ENCODE results near the gene COQ3.
"Not testable (repeated sequence)": the region's sequence is repeated elsewhere in the genome, so short reads cannot be mapped to it uniquely, and the experiment has no call there.

Gene COQ3

DNA sequence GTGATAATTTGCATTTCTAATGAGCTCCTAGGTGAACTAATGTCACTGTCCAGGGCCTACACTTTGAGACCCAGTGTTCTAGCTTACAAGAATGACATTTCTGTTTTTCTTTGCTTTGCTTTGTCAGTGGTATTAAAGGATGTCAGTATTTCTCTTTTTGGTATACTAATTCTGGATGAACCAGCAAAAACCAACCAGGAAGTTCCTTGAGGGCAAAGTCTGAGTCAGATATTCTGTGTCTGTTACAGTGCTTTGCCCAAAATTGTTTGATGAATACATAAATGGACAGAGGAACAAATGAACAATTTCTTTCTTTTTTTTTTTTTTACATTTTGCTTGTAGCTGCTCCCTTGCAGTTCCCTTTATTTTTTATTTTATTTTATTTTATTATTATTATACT, 15.4 kb downstream of the COQ3 start:
- DNase-seq: no peak

DNA sequence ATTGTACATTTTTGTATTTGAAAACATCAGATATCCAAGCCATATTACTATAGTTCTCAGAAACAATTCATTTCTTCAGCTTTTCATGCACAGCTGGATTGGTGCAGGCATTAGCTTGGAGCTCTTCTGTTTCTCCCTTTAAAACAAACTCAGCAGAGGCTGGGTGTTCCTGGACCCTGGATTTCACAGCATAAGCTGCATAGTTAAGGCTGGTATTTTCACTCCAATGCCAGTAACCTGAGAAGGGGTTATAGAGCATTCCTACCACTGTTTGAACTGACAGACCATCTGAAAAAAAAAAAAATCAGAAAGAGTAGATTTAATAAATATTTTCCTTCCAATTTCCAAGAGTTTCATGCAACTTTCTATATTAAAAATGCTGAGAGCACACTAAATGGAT, 24.5 kb downstream of the COQ3 start:
- no peak for DNase-seq

DNA sequence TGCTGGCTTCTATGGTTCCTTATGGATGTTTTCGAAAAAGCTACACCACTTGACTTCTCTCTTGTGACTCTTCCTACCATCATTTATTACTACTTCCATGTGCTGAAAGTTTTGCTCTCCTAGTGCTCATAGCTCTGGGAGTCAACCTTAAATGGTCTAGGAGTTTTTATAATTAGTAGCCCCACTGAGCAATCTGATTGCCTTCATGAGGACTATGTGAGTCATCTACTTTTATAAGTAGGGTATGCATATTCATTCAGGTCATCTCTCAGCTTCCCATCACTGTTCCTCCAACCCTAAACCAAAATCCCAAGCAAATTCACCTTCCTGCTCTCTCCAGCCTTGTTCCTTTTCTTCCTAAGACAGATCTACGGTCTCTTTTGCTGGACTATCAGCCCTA, 27.1 kb downstream of the COQ3 start:
- no peak for DNase-seq

DNA sequence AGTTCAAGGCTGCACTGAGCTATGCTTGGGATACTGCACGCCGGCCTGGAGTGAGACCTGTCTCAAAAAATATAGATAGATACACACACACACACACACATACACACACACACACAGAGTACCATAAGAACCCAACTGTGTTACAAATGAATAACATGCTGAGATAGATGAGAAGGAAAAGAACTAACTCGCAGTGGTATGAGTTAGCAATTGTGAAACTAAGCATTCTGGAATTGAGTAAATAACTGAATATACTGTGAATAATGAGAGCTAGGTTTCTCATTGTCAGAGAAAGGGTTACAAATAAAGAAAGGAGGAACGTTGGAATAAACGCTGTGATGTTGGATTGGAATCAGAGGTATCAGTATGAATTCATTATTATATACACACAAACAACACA, 30.0 kb downstream of the COQ3 start:
- no peak for DNase-seq

DNA sequence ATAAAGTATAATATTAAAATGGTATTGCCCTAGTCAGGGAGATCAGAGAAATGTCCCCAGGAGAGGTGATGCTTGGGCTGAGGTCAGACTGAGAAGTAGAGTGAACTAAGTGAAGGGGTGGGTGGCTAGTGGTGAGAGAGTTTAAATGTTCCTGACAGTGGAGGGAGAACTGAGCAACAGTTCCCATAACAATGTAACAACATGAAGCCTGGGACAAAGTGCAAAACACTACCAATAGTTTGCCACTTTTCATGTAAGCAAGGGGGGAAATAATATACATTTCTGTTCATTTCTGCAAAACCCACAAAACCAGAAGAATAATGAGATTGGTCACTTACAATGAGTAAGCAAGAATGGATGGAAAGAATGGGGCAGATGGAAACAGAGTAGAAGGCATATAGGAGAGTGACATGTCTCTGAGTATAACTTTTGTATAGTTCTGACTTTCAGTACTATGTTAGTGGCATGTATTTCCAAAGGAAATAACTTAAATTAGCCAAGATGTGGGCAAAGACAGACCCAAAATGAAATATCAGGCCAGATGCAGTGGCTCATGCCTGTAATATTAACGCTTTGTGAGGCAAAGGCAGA, 31.2 kb downstream of the COQ3 start:
- no peak for DNase-seq

DNA sequence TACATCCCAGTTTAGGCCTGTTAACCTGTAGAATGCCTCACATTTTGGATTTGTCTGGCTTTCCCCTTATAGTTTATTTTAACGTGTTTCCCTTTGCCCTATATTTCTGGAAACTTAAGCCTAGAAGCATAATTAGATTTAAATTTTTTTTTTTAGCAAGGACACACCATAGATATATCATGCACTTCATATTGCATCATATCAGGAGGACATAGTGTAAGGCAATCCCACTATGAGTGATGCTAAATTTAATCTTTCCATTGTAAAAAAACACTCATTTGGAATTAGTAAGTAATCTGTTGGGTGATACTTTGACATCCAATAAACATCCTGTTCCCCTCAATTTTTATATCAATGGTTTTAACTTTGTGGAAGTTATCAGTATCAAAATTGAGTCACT, 34.2 kb downstream of the COQ3 start:
- no peak for DNase-seq

DNA sequence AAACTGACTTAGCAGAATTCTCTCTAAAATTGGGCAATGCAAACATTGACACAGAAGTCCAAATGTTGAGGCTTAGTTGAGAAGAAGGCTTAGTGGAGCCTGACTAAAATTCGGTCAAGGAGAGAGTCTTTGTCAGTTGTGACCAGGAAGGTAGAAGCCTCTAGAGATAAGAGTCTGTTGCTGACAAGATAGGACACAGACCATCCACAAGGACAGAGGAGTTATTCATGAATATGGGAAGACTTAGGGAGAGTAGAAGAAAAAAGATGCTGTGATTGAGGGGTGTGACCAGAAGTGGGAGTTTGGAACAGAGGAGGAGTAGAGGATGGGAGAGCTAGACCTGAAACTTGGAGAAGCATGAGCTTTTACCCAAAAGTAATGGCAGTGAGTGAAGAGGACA, 37.4 kb downstream of the COQ3 start:
- DNase-seq: no peak

DNA sequence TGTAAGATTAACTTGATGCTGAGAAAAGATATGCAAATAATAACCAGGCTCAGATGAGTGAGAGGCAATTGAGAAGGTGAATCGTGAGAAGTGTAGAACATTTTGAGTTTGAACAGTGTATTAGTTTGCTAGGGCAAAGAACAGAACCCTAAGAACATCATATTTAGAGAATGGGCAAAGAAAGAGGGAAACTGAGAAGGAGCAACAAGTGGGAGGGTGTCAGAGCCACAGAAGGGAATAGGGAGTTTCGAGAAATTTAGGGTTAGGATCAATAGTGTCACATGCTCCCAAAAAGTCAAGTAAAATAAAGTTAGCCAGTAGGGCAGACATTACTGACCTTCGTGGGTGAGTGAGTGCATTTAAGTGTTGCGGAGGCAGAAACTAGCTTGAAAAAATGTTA, 39.0 kb downstream of the COQ3 start:
- no peak for DNase-seq

DNA sequence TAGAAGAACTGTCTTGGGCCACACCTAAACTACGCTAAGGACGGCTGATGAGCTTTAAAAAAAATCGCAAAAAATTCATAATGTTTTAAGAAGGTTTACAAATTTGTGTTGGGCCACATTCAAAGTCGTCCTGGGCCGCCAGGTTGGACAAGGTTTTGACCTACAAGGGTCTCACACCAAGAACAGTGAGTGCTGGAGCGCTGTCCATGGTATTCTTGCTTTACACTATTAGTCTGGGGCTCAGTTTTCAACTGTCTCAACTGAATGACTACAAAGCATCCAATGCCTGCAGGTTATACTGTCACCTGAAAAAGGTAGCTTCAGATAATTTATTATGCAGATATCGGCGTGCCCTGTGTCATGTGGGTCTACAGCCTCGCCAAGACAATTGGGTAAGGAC, 40.9 kb downstream of the COQ3 start:
- DNase-seq: no peak

DNA sequence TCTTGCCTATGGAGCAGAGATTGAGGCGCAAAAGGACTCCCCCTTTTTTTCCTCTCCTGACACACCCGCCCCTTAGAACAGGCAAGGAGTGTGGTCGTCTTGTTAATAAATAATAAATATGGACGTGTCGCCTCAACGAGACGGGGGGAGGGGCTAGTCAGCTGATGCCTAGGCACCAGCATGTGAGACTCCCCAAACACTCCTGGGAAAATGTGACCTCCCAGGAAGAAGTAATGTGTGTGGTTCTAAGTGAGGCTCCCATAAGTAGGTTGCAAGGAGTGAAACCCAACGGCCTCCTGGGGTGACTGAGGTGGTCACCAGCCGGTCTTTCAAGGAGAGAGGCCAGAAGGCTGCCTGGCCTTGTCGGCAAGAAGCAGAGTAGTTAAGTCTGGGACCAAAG, 43.4 kb downstream of the COQ3 start:
- no peak for DNase-seq

DNA sequence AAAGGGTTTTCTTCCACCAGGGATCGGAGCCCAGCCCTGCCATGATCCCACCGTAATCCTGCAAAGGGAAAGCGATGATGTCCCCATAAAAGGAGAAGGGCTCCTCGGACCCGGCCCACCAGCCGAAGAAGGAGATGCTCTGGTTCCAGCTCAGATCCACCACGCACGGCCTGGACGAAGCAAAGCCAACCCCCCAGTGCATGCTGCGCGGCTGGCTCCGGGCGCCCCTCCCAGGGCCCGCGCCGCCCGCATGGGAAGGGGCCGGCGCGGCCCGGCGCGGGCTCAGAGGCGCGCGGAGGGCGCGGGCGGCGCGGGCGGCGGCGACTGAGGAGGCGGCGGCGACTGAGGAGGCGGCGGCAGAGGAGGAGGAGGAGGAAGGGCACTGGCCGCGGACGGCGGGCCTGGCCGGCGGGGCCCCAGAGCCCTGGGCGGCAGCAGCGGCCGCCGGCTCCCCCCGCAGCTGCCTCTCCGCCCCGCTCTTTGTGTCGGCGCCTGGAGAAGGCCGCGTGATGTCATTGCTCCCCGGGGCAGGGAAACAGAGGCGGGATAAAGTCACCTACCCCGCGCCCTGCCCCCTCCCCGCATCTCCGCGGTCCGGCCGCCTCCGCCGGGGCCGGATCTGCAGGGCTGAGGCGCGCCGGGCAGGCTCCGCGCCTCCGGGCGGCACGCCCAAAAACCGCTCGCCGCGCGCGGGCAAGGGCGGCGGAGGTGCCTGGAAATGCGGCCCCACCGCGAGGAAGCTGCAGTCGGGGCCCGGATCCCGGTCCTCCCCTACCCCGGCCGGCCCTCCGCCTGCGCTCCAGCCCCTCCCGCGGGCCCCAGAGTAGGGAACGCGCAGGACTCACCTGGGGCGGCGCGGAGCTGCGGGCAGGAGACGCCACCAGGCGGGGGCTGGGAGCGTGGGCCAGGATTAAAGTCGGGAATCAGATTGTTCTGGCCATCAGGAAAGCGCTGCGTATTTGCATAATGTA, 44.5 kb downstream of the COQ3 start, which contains the start of gene FAXC:
Gene FAXC, minus strand, starts transcription at position 504 of the 971 bp plus-strand sequence. Its CDS starts 302 bp downstream, at position 202.
- peak; percentile 8 for DNase-seq

DNA sequence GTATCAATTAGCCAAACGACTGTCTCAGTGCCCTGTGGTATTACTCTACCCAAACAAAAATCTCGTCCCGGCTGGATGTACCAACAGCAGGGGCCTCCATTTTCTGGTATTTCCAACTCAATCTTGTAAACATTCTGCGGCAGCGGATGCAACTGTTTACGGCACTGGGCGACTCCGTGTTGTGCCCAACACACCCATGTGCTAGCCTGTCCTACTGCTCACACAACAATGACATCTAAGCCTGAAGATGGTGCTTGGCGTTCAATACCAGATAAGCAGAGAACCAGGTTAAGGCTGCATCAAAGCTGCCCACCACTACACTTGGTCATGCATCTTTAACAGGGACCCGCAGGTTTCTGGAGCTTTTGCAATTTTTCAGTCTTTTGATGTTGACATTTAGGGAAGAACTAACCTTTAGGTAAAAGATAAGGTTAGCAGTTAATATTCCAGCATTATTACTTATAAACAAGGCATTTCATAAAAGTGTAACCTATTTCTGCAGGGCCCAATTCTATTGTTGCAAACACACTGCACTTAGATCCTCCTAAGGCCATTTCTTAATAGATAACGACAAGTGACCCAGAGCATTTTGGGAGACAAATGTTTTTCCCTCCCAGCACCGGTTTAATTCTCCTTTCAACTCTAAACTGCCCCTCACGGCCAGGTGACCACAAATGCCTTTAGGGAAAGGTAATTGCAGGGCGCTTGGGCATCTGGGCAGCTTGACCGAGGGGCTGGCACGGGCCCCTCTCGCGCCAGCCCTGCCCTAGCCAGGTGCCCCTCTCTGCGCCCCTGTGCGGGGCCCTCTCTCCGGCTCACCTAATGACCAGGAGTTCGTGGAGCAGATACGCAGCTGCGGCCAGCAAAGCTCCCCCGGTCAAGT, 45.5 kb downstream of the COQ3 start:
- peak; percentile 3 for DNase-seq

DNA sequence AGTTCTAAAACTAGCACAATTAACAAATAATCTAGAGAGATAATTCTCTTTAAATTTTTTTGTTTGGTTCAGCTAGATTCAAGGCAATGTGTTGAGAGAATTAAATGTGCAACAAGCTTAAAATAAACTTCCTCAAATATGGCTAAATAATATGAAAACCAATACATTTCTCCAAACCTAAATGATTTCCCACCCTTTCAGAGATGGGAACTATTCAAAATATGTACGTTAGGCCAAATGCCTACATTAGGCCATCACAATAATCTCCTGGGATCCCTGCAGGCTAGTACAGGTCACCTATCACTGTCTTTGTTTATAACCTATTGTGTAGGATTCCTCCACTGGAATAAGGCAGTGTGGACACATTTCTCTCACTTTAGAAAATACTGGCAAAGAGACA, 46.2 kb downstream of the COQ3 start:
- DNase-seq: no peak

DNA sequence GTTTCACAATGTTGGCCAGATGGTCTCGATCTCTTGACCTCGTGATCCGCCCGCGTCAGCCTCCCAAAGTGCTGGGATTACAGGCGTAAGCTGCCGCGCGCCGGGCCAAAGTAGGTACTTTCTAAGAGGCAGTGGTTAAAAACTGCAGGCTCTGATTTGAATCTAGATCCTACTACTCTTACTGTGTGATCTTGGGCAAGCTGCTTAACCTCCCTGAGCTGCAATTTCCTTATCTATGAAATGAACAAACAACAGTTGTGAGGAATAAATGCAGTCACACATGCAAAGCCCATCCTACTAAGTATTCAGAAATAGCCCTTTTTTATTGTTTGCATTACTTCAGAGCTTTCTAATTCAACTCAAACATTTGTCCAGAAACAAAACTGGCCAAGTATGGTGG, 47.4 kb downstream of the COQ3 start:
- DNase-seq: no peak

DNA sequence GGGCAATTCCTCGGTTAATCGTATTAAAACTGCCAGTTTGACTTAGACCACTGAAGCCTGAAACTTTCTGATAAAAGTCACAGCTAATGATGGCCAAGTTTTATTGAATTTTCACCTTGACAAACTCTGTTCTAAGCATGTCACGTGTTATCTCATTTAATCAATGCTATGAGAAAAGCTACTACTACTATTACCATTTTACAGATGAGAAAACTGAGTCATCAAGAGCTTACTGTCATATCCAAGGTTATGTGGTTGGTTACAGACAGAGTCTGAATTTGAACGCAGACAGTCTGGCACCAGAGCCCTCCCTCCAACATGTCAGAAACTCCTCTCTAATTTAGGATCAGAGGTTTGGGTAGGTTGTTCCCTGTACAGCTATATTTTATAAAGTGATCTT, 48.8 kb downstream of the COQ3 start:
- DNase-seq: no peak

DNA sequence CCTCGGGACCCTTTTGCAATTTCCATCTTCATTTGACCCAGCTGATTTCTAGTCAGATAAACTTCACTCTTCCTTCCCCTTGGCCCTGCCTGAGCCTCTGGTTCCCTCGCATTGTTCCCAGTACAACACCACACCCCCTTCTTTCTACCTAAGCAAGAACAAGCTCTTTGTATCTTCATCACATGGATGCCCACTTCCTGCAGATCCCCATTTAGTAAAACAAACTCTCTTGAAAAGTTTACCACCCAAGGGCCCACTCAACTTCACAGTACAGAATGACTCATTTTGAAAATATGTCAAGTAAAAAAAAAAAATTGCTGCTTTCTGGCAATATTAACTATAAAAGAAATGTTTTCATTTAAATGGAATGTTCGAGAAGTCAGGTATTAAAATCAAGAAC, 49.7 kb downstream of the COQ3 start:
- DNase-seq: no peak

DNA sequence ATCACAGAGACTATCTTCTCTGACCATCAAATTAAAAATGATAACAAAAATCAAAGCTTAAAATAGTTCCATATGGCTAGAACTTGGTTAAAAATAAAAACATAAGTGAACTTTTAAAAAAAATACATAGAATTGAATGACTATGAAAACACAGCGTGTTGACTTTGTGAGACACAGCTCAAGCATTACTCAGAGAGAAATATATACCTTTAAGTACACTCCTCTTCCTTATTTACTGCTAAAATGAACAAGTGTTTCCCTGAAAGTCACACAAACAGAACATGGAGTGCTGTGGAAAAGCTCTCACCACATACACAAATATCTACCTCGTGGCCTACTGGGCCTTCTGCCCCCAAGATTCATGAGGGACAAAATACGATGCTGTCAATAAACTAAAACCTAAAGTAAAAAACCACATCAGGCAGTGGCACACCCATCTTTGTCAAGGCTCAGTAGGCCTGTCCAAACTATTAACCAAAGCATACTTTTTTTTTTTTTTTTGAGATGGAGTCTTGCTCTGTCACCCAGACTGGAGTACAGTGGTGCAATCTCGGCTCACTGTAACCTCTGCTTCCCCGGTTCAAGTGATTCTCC, 52.0 kb downstream of the COQ3 start:
- DNase-seq: no peak

DNA sequence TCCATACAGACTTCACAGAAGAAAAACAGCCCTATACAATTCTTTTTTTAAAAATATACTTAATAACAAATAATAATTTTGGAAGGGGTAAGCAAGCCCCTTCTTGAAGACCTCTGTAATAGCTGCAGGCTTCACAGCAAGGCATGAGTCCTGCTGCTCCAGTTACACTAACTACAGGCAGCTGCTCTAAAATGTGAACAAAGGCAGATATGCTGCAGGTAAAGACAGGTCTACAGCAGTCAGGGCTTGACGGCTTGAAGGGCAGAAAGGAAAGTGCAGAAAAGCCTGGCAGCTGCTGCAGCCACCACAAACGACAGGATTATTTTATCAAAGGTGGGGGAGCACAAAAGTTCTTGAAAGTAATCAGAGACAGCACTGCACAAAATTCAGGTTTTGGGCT, 55.8 kb downstream of the COQ3 start:
- no peak for DNase-seq

DNA sequence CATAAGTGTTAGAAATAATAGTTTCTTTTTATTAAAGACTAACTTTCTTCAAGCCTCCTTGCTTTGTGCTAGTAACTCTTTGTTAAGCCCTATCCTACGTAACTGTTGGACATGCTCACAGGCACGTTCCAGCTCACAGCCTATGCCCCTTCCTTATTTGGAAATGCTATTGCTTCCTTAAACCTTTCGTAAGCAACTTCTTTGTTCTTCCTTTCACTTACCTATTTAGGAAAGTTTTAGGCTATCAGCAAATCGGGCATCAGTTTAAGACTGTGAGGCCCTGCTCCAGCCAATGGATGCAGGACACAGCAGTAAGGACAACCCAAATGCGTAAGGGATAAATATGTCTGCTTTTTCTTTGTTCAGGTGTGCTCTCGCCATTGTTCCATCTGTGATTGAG, 58.7 kb downstream of the COQ3 start:
- DNase-seq: not testable (repeated sequence)

DNA sequence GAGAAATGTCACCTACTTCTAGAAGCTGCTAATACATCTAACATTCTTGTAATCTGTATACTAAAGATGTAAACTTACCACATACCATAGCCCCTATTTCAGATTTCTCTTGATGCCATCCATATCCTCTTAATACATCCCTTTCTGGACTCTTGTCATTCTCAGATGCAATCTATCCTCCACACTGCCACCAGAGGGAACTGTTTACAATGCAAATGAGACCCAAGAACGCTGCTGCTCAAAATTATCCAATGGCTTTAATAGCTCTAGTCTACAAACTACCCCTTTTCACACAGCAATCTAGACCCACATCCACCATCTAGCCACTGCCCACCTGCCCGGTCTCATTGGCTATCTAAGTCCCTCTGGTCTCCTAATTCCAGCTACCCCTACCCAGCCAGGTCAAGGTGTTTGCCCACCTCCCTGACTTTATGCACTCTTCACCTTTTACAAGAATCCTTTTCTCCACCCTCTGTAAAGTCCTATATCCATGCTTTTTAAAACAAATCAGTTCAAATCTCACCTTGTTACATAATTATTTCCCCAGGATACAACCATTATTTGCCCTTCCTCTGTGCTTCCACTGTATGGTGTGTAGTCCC, 59.4 kb downstream of the COQ3 start:
- peak; percentile 54 for DNase-seq

DNA sequence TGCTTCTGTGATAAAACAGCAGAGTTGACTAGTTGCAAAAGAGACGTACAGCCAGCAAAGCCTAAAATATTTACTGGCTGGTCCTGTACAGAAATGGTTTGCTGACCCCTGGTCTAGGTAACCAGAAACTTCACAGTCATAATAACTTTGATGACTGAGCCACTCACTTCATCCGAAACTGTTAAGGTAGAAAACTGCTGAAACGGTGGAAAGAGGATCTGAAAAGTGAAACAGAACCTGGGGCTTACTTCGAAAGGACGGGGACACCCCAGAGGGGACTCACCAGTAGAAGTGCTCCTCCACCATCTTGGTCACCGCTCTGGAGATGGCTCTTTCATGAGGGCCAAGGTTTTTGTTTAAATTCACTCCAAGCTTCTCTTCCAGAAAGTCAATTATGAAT, 60.9 kb downstream of the COQ3 start:
- no peak for DNase-seq

DNA sequence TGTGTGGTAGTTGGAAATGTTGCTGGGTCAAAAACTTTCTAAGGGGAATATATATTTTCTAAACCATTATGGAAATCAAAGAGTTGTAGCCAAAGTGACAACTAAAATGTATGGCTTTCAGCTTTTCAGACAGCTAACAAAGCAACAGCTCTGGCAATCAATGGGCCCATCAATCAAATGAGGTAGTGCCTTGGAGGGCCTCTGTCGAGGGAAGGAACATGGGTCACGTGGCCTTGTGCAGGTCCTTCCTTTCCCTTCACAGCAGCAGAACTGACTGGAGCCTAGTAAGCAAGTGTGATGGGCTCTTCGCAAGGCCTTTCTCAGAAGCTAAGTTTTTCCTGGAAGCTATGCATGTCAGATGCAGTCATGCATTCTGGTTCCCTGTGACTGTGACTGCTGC, 62.5 kb downstream of the COQ3 start:
- DNase-seq: no peak

DNA sequence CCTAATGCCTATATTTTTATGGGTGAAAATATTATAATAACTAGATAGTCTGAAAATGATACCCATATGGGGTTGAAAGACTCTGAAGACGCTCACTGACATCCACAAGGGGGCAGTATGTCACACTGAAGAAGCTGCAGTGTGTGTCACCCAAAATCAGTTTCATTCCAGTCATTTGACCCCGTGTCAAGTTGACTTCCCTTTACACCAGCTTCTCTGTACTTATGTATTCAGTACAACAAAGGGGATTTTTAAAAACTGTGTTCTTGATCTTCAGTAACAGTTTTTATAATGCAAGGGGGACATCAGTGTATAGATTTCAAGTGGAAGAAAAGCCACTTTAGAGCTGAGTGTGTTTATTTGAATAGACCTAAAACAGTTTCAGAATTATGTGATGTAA, 63.8 kb downstream of the COQ3 start:
- peak; percentile 29 for DNase-seq
